ENCODE measurements around the gene SLC2A1. TPM values are rescaled to one million over a fixed set of nuclear protein-coding genes. Genes with fewer than 3 reads are reported as not detected.

Gene SLC2A1
- total and polyA plus RNA-seq, 4 donors = 9.5 to 143 (median 28.6) TPM

GRCh38 chr1:42961312-42962091 is 2.8 kb upstream of the SLC2A1 start:
- Histone ChIP-seq H3K4me1 (ENCODE audit: control insufficient read depth in 5 of 5, insufficient read depth in 5 of 5, low read length in 5 of 5) (peaks cover 0 to 35% (median 0%) of the 10 kb centered on the region in 5 donors), H3K4me3 (no peak overlapping the region), H3K9ac (ENCODE audit: insufficient read depth in 1 of 2, low read length in 2 of 2) (no peak overlapping the region), H3K36me3 (ENCODE audit: control insufficient read depth in 4 of 4, insufficient read depth in 4 of 4, low read length in 4 of 4) (no peaks in the 10 kb centered on the region), H3K27me3 (ENCODE audit: control insufficient read depth in 3 of 3, insufficient read depth in 3 of 3, low read length in 2 of 3) (no peaks in the 10 kb centered on the region), H3K27ac (ENCODE audit: low read depth in 1 of 2, low read length in 1 of 2) (peak overlapping the region in 1 of 2 donors; percentile 37), H3K9me3 (ENCODE audit: control insufficient read depth in 4 of 4, insufficient read depth in 3 of 4, low read length in 3 of 4) (no peaks in the 10 kb centered on the region)
- no peak for ATAC-seq (ENCODE audit: insufficient read depth, low FRiP score)
- peak in 2 of 3 donors; percentile 26 to 44 for DNase-seq
- no peak for TF ChIP-seq CTCF (IDR thresholded peaks at IDR 0.05; ENCODE audit: control extremely low read depth, extremely low read depth)
- WGBS, 2 donors = 73 to 74% methylated on average over 6 of the region's 6 CpGs

GRCh38 chr1:42960566-42961311 is 2.1 kb upstream of the SLC2A1 start:
- Histone ChIP-seq H3K27ac (ENCODE audit: low read depth in 1 of 2, low read length in 1 of 2) (peak overlapping the region in 1 of 2 donors; percentile 37), H3K27me3 (ENCODE audit: control insufficient read depth in 3 of 3, insufficient read depth in 3 of 3, low read length in 2 of 3) (no peaks in the 10 kb centered on the region), H3K9me3 (ENCODE audit: control insufficient read depth in 4 of 4, insufficient read depth in 3 of 4, low read length in 3 of 4) (no peaks in the 10 kb centered on the region), H3K4me3 (no peak overlapping the region), H3K9ac (ENCODE audit: insufficient read depth in 1 of 2, low read length in 2 of 2) (no peak overlapping the region), H3K4me1 (ENCODE audit: control insufficient read depth in 5 of 5, insufficient read depth in 5 of 5, low read length in 5 of 5) (peaks cover 0 to 35% (median 0%) of the 10 kb centered on the region in 5 donors), H3K36me3 (ENCODE audit: control insufficient read depth in 4 of 4, insufficient read depth in 4 of 4, low read length in 4 of 4) (no peaks in the 10 kb centered on the region)
- ATAC-seq (ENCODE audit: insufficient read depth, low FRiP score) (no peak), DNase-seq (no peak)
- no peak for TF ChIP-seq CTCF (IDR thresholded peaks at IDR 0.05; ENCODE audit: control extremely low read depth, extremely low read depth)
- WGBS, 2 donors = 88 to 90% methylated on average over 9 of the region's 9 CpGs

- 88 to 93% methylated on average over 1 of the region's 1 CpG for WGBS, 2 donors
- Histone ChIP-seq H3K9me3 (ENCODE audit: control insufficient read depth in 4 of 4, insufficient read depth in 3 of 4, low read length in 3 of 4) (no peaks in the 10 kb centered on the region), H3K9ac (ENCODE audit: insufficient read depth in 1 of 2, low read length in 2 of 2) (no peak overlapping the region), H3K36me3 (ENCODE audit: control insufficient read depth in 4 of 4, insufficient read depth in 4 of 4, low read length in 4 of 4) (no peaks in the 10 kb centered on the region), H3K27ac (ENCODE audit: low read depth in 1 of 2, low read length in 1 of 2) (no peak overlapping the region), H3K27me3 (ENCODE audit: control insufficient read depth in 3 of 3, insufficient read depth in 3 of 3, low read length in 2 of 3) (no peaks in the 10 kb centered on the region), H3K4me3 (no peak overlapping the region), H3K4me1 (ENCODE audit: control insufficient read depth in 5 of 5, insufficient read depth in 5 of 5, low read length in 5 of 5) (peaks cover 0 to 35% (median 0%) of the 10 kb centered on the region in 5 donors)
- TF ChIP-seq CTCF (IDR thresholded peaks at IDR 0.05; ENCODE audit: control extremely low read depth, extremely low read depth) = no peak
- DNase-seq (no peak), ATAC-seq (ENCODE audit: insufficient read depth, low FRiP score) (no peak)
Observed at GRCh38 chr1:42960122-42960390, 1.4 kb upstream of the SLC2A1 start.
